Measurements from ENCODE around the gene ZNF77.

DNA sequence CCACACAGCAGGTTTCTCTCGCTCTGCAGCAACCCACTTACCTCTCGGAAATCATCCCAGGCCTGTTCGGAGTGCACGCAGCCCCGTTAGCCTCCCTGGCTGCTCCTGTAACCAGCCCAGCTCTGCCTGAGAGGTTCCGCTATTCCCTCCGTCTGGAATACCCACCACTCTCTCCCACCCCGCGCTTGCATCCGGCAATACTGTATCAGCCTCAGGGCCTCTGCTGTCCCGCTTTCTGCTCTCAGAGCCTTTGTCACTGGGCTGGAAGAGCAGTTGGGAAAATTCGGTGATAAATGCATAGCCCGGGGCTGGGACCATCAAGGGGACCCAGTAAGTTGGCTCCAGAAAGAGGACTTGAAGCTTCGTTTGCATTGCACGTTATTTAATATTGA lies 31.8 kb upstream of the ZNF77 start:
- TF ChIP-seq, protein P1, sequence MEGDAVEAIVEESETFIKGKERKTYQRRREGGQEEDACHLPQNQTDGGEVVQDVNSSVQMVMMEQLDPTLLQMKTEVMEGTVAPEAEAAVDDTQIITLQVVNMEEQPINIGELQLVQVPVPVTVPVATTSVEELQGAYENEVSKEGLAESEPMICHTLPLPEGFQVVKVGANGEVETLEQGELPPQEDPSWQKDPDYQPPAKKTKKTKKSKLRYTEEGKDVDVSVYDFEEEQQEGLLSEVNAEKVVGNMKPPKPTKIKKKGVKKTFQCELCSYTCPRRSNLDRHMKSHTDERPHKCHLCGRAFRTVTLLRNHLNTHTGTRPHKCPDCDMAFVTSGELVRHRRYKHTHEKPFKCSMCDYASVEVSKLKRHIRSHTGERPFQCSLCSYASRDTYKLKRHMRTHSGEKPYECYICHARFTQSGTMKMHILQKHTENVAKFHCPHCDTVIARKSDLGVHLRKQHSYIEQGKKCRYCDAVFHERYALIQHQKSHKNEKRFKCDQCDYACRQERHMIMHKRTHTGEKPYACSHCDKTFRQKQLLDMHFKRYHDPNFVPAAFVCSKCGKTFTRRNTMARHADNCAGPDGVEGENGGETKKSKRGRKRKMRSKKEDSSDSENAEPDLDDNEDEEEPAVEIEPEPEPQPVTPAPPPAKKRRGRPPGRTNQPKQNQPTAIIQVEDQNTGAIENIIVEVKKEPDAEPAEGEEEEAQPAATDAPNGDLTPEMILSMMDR (IDR thresholded peaks at IDR 0.05): no peak
- TF ChIP-seq POLR2AphosphoS5 (IDR thresholded peaks at IDR 0.05): no peak
- TF ChIP-seq POLR2A (IDR thresholded peaks at IDR 0.05): no peak
